Caco-2 (cell line): Measurements from ENCODE around the gene ING1. TPM values are rescaled to one million over a fixed set of nuclear protein-coding genes. Genes with fewer than 3 reads are reported as not detected.

Experiments
- BruUV-seq: library from RNA; stranded (reverse); fragments of 400-500 nt; replicated peaks from 2 replicates; lab custom pipeline; 2021; lab: Mats Ljungman, UMichigan
- CTCF ChIA-PET: fragments of 300-600 bp; sonication (Branson Sonifier 250); formaldehyde crosslinking; loops from one replicate; lab custom pipeline; 2022; ENCODE audit warnings: antibody characterized with exemption; lab: Charles Lee
- POLR2A ChIA-PET: fragments of 300-600 bp; sonication (Branson Sonifier 250); formaldehyde crosslinking; loops from one replicate; lab custom pipeline; 2022; ENCODE audit warnings: antibody characterized with exemption; lab: Charles Lee
- DNase-seq, 2 experiments: peaks; one replicate each; pipeline versions ENCODE4 v3.0.0 to v3.0.0-alpha.2; 2020 to 2022
- H3K27me3 ChIP-seq: replicated peaks from 2 replicates; pipeline ENCODE4 v1.6.0; 2011; ENCODE audit warnings: low read length; ENCODE audit not compliant: control insufficient read depth, insufficient read depth
- H3K36me3 ChIP-seq: 2 replicates; pipeline ENCODE4 v1.5.1; 2011; ENCODE audit warnings: low read length; ENCODE audit not compliant: control insufficient read depth, insufficient read depth
- H3K4me1 ChIP-seq: fragments of 250-450 bp; sonication (Bioruptor Pico); 2 replicates; pipeline ENCODE4 v1.5.1; 2020; ENCODE audit warnings: mild to moderate bottlenecking
- H3K4me3 ChIP-seq: 2 replicates; pipeline ENCODE4 v1.5.1; 2011; ENCODE audit warnings: low read depth, mild to moderate bottlenecking, control low read depth, low read length
- H3K9me3 ChIP-seq: fragments of 250-450 bp; sonication (Bioruptor Pico); 2 replicates; pipeline ENCODE4 v1.5.1; 2020; ENCODE audit warnings: mild to moderate bottlenecking, moderate library complexity
- H3K27ac Mint-ChIP-seq: one replicate; pipeline ENCODE4 v1.8.0; 2022; ENCODE audit warnings: mixed read lengths; ENCODE audit not compliant: unreplicated experiment
- H3K27me3 Mint-ChIP-seq: one replicate; pipeline ENCODE4 v1.8.0; 2022; ENCODE audit warnings: mixed read lengths; ENCODE audit not compliant: insufficient read depth, unreplicated experiment
- H3K36me3 Mint-ChIP-seq: one replicate; pipeline ENCODE4 v1.8.0; 2022; ENCODE audit warnings: mild to moderate bottlenecking, mixed read lengths; ENCODE audit not compliant: insufficient read depth, unreplicated experiment
- H3K4me1 Mint-ChIP-seq: one replicate; pipeline ENCODE4 v1.8.0; 2022; ENCODE audit warnings: low read depth, mixed read lengths; ENCODE audit not compliant: unreplicated experiment
- H3K4me3 Mint-ChIP-seq: one replicate; pipeline ENCODE4 v1.8.0; 2022; ENCODE audit warnings: mild to moderate bottlenecking, moderate library complexity, mixed read lengths; ENCODE audit not compliant: unreplicated experiment
- H3K9me3 Mint-ChIP-seq: one replicate; pipeline ENCODE4 v1.8.0; 2022; ENCODE audit warnings: mixed read lengths; ENCODE audit not compliant: unreplicated experiment
- CTCF ChIP-seq, 2 experiments: fragments of 200-600 bp in 1 of 2; IDR thresholded peaks; 1 replicate in 1 of 2; 2 replicates in 1 of 2; pipeline versions ENCODE4 v1.5.1 to v1.8.0; 2011 to 2022; ENCODE audit warnings: antibody characterized with exemption in 1 of 2, control low read depth in 1 of 2, inconsistent platforms in 1 of 2, low read depth in 1 of 2, low read length in 1 of 2, mild to moderate bottlenecking in 1 of 2, moderate library complexity in 1 of 2; ENCODE audit not compliant: insufficient read depth in 1 of 2, severe bottlenecking in 1 of 2, unreplicated experiment in 1 of 2
- intact Hi-C: fragments of 100-400 bp; cut with micrococcal nuclease; formaldehyde crosslinking; loops from one replicate; pipeline ENCODE4 v1.10.0; 2022; ENCODE audit not compliant: unreplicated experiment
- total RNA-seq: library from RNA; stranded (reverse); gene quantifications from 2 replicates; pipeline ENCODE4 v1.2.3, GENCODE V29; 2022

Gene ING1
- total RNA-seq, 1 experiment from 2014 or later = 17.9 TPM

- H3K4me3 Mint-ChIP-seq = no peak overlapping the region
- ChIA-PET CTCF (no interaction called here), POLR2A (no interaction called here)
- TF ChIP-seq CTCF (IDR thresholded peaks at IDR 0.05; ENCODE audit: insufficient read depth in 1 of 2, low read depth in 1 of 2, low read length in 1 of 2, severe bottlenecking in 1 of 2, unreplicated experiment in 1 of 2) = no peak
- no peaks in the 10 kb centered on the region for H3K4me1 Mint-ChIP-seq
- H3K27me3 Mint-ChIP-seq = peaks cover 9% of the 10 kb centered on the region
- no peak overlapping the region for H3K27ac Mint-ChIP-seq
- Histone ChIP-seq H3K4me3 (no peak overlapping the region), H3K27me3 (no peaks in the 10 kb centered on the region), H3K4me1 (no peaks in the 10 kb centered on the region), H3K36me3 (no peaks in the 10 kb centered on the region), H3K9me3 (0 out of 2 replicates have a peak, but pooled peaks cover 4% of the 10 kb centered on the region)
- peaks cover 8% of the 10 kb centered on the region for H3K9me3 Mint-ChIP-seq
- intact Hi-C loops = no loop called here
- DNase-seq = no peak
- no peaks in the 10 kb centered on the region for H3K36me3 Mint-ChIP-seq
- no TSS peak for BruUV-seq
Measured at GRCh38 chr13:110766671-110767430, 53.4 kb downstream of the ING1 start.

GRCh38 chr13:110767476-110767875, 54.0 kb downstream of the ING1 start:
- no peak overlapping the region for H3K27ac Mint-ChIP-seq
- intact Hi-C loops = no loop called here
- Histone ChIP-seq H3K36me3 (no peaks in the 10 kb centered on the region), H3K27me3 (no peaks in the 10 kb centered on the region; the same call in 1 of the 2 replicates), H3K4me1 (no peaks in the 10 kb centered on the region), H3K9me3 (0 out of 2 replicates have a peak, but pooled peaks cover 4% of the 10 kb centered on the region), H3K4me3 (no peak overlapping the region)
- no peaks in the 10 kb centered on the region for H3K36me3 Mint-ChIP-seq
- CTCF ChIA-PET = no interaction called here
- peaks cover 8% of the 10 kb centered on the region for H3K9me3 Mint-ChIP-seq
- POLR2A ChIA-PET = no interaction called here
- TF ChIP-seq CTCF (IDR thresholded peaks at IDR 0.05; ENCODE audit: insufficient read depth in 1 of 2, low read depth in 1 of 2, low read length in 1 of 2, severe bottlenecking in 1 of 2, unreplicated experiment in 1 of 2) = no peak
- no peak overlapping the region for H3K4me3 Mint-ChIP-seq
- BruUV-seq = no TSS peak
- no peak for DNase-seq
- H3K4me1 Mint-ChIP-seq = no peaks in the 10 kb centered on the region
- H3K27me3 Mint-ChIP-seq = peaks cover 9% of the 10 kb centered on the region

- no peak overlapping the region for H3K4me3 Mint-ChIP-seq
- peaks cover 13% of the 10 kb centered on the region for H3K27me3 Mint-ChIP-seq
- peaks cover 5% of the 10 kb centered on the region for H3K9me3 Mint-ChIP-seq
- Histone ChIP-seq H3K27me3 (no peaks in the 10 kb centered on the region; the same call in 1 of the 2 replicates), H3K36me3 (no peaks in the 10 kb centered on the region), H3K9me3 (no peaks in the 10 kb centered on the region), H3K4me3 (no peak overlapping the region), H3K4me1 (no peaks in the 10 kb centered on the region)
- no peak for TF ChIP-seq CTCF (IDR thresholded peaks at IDR 0.05; ENCODE audit: insufficient read depth in 1 of 2, low read depth in 1 of 2, low read length in 1 of 2, severe bottlenecking in 1 of 2, unreplicated experiment in 1 of 2)
- POLR2A ChIA-PET = no interaction called here
- no TSS peak for BruUV-seq
- H3K27ac Mint-ChIP-seq = no peak overlapping the region
- intact Hi-C loops = no loop called here
- CTCF ChIA-PET = no interaction called here
- H3K36me3 Mint-ChIP-seq = no peaks in the 10 kb centered on the region
- DNase-seq = no peak
- H3K4me1 Mint-ChIP-seq = no peaks in the 10 kb centered on the region
Measured at GRCh38 chr13:110769097-110769496, 55.6 kb downstream of the ING1 start.
